ENCODE results near the gene MTMR12. TPM values are rescaled to one million over a fixed set of nuclear protein-coding genes. Genes with fewer than 3 reads are reported as not detected.

MTMR12 gene
- polyA plus RNA-seq, 3 donors = 29.5 to 39.2 (median 37.9) TPM

- no peak for DNase-seq
Measured at GRCh38 chr5:32277798-32278197, 34.9 kb downstream of the MTMR12 start.

- DNase-seq = peak; percentile 22
Measured at GRCh38 chr5:32276173-32276853, 36.4 kb downstream of the MTMR12 start.

GRCh38 chr5:32275396-32275741 is 37.4 kb downstream of the MTMR12 start:
- DNase-seq = no peak

- DNase-seq = no peak
Measured at GRCh38 chr5:32274548-32275395, 38.0 kb downstream of the MTMR12 start.

- DNase-seq = no peak
Measured at GRCh38 chr5:32273821-32274220, 38.9 kb downstream of the MTMR12 start.

- no peak for DNase-seq
Measured at GRCh38 chr5:32272746-32273145, 40.0 kb downstream of the MTMR12 start.

- no peak for DNase-seq
Measured at GRCh38 chr5:32270946-32271345, 41.8 kb downstream of the MTMR12 start.

GRCh38 chr5:32270178-32270577 is 42.6 kb downstream of the MTMR12 start:
- no peak for DNase-seq

GRCh38 chr5:32265902-32266301 is 46.8 kb downstream of the MTMR12 start:
- no peak for DNase-seq

- DNase-seq = no peak
Measured at GRCh38 chr5:32264957-32265572, 47.7 kb downstream of the MTMR12 start.

- DNase-seq = no peak
Measured at GRCh38 chr5:32263684-32264083, 49.1 kb downstream of the MTMR12 start.

GRCh38 chr5:32261198-32261597 is 51.5 kb downstream of the MTMR12 start:
- no peak for DNase-seq

- DNase-seq = no peak
Measured at GRCh38 chr5:32259033-32259432, 53.7 kb downstream of the MTMR12 start.

GRCh38 chr5:32258424-32258823 is 54.3 kb downstream of the MTMR12 start:
- no peak for DNase-seq

GRCh38 chr5:32255540-32255900 is 57.2 kb downstream of the MTMR12 start:
- no peak for DNase-seq

- peak; percentile 19 for DNase-seq
Measured at GRCh38 chr5:32254881-32255539, 57.7 kb downstream of the MTMR12 start.

- DNase-seq = no peak
Measured at GRCh38 chr5:32251871-32252458, 60.8 kb downstream of the MTMR12 start.

GRCh38 chr5:32249668-32250067 is 63.1 kb downstream of the MTMR12 start:
- DNase-seq = no peak

- DNase-seq = no peak
Measured at GRCh38 chr5:32245742-32246141, 67.0 kb downstream of the MTMR12 start.

GRCh38 chr5:32244017-32244416 is 68.7 kb downstream of the MTMR12 start:
- DNase-seq = no peak

GRCh38 chr5:32241034-32241783 is 71.5 kb downstream of the MTMR12 start:
- peak; percentile 21 for DNase-seq

All from renal pelvis (tissue), 4 donors.